ENCODE data around the gene CLDN22.

CLDN22 gene

GRCh38 chr4:183320211-183321059 lies at the start of gene CLDN22:
Gene CLDN22, minus strand, starts transcription at chr4:183320276. Its CDS starts 58 bp downstream, at chr4:183320218.
- DNase-seq (ENCODE audit: low read depth in 2 of 2): no peak

GRCh38 chr4:183369073-183369472 lies 49.0 kb upstream of the CLDN22 start:
- DNase-seq (ENCODE audit: low read depth in 2 of 2): no peak

- DNase-seq (ENCODE audit: low read depth in 2 of 2): no peak
Measured at GRCh38 chr4:183366206-183366835, 46.2 kb upstream of the CLDN22 start.

GRCh38 chr4:183364025-183364424 lies 43.9 kb upstream of the CLDN22 start:
- DNase-seq (ENCODE audit: low read depth in 2 of 2): no peak

- DNase-seq (ENCODE audit: low read depth in 2 of 2): no peak
Measured at GRCh38 chr4:183362916-183363542, 43.0 kb upstream of the CLDN22 start.

- DNase-seq (ENCODE audit: low read depth in 2 of 2): no peak
Measured at GRCh38 chr4:183362036-183362435, 42.0 kb upstream of the CLDN22 start.

GRCh38 chr4:183360161-183360919 lies 40.3 kb upstream of the CLDN22 start:
- no peak for DNase-seq (ENCODE audit: low read depth in 2 of 2)

GRCh38 chr4:183358215-183358755 lies 38.2 kb upstream of the CLDN22 start:
- DNase-seq (ENCODE audit: low read depth in 2 of 2): no peak

- DNase-seq (ENCODE audit: low read depth in 2 of 2): no peak
Measured at GRCh38 chr4:183356931-183357675, 37.0 kb upstream of the CLDN22 start.

- DNase-seq (ENCODE audit: low read depth in 2 of 2): no peak
Measured at GRCh38 chr4:183356173-183356830, 36.2 kb upstream of the CLDN22 start.

GRCh38 chr4:183355405-183355804 lies 35.3 kb upstream of the CLDN22 start:
- no peak for DNase-seq (ENCODE audit: low read depth in 2 of 2)

GRCh38 chr4:183354219-183354618 lies 34.1 kb upstream of the CLDN22 start:
- no peak for DNase-seq (ENCODE audit: low read depth in 2 of 2)

GRCh38 chr4:183353557-183353956 lies 33.5 kb upstream of the CLDN22 start:
- DNase-seq (ENCODE audit: low read depth in 2 of 2): no peak

GRCh38 chr4:183352546-183352945 lies 32.5 kb upstream of the CLDN22 start:
- no peak for DNase-seq (ENCODE audit: low read depth in 2 of 2)

- no peak for DNase-seq (ENCODE audit: low read depth in 2 of 2)
Measured at GRCh38 chr4:183350317-183351071, 30.4 kb upstream of the CLDN22 start.

GRCh38 chr4:183349673-183350072 lies 29.6 kb upstream of the CLDN22 start:
- no peak for DNase-seq (ENCODE audit: low read depth in 2 of 2)

GRCh38 chr4:183348706-183349659 lies 28.9 kb upstream of the CLDN22 start:
- peak; percentile 25 to 39 for DNase-seq (ENCODE audit: low read depth in 2 of 2)

- no peak for DNase-seq (ENCODE audit: low read depth in 2 of 2)
Measured at GRCh38 chr4:183348136-183348535, 28.1 kb upstream of the CLDN22 start.

GRCh38 chr4:183347566-183347965 lies 27.5 kb upstream of the CLDN22 start:
- no peak for DNase-seq (ENCODE audit: low read depth in 2 of 2)
